OCI-LY1 (cell line): Measurements from ENCODE around the gene ZNF324B.

Source experiments
- EZH2 ChIP-seq: fragments of 200-600 bp; sonication (generic), shearing (Covaris generic); IDR thresholded peaks from 2 replicates; pipeline ENCODE4 v1.8.0; 2017; ENCODE audit warnings: borderline replicate concordance, mixed run types, mild to moderate bottlenecking, antibody characterized with exemption, low read length, moderate library complexity, mixed read lengths
- TF ChIP-seq, protein P1 (sequence below): fragments of 200-600 bp; sonication (generic), shearing (Covaris generic); IDR thresholded peaks from 2 replicates; pipeline ENCODE4 v1.5.1; 2017; ENCODE audit warnings: mild to moderate bottlenecking, antibody characterized with exemption, low read length, moderate library complexity, mixed read lengths

DNA sequence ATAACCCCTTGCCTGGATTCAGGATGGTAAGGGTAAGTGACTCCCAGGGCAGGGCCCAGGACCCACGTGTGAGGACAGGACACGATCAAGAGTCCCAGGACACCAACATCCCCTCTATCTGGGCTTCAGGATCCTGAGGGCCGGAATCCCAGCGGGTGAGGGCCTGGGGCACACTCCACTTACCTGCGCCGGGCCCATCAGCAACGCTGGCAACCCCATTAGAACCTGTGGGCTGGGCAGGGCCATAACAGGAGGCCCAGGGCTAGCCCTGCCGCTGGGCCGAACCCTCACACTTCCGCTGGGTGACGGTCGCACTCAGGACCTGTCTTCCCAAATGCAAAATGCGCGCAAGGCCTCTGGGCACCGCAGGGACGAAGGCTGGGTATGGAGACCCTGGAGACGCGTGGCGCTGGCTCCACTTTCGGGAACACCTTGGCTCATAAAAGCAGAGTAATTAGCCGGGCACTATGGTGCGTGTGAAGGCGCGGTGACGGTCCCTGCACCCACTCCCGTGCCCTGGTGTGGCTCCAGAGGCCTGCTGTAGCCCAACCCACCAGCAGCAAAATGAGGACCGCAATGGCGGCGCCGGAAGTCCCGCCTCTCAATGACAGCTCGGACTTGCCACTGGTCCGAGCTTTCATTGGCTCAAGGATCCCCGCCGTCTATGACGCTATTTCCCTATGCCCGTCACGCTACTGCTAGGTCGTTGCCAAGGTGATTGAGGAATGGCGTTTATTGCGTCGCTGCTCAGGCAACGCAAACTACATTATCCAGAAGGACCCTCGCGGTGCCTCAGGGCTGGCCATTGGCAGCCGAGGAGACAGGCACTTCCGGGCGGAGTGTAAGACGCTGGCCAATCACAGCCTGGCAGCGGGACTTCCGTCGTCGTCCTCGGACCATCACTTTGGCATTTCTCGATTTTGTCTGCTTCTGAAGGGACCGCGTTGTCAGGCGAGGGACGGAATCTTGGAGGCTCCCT lies 11.6 kb upstream of the ZNF324B start, which contains the start of gene ZNF132:
- TF ChIP-seq, protein P1, sequence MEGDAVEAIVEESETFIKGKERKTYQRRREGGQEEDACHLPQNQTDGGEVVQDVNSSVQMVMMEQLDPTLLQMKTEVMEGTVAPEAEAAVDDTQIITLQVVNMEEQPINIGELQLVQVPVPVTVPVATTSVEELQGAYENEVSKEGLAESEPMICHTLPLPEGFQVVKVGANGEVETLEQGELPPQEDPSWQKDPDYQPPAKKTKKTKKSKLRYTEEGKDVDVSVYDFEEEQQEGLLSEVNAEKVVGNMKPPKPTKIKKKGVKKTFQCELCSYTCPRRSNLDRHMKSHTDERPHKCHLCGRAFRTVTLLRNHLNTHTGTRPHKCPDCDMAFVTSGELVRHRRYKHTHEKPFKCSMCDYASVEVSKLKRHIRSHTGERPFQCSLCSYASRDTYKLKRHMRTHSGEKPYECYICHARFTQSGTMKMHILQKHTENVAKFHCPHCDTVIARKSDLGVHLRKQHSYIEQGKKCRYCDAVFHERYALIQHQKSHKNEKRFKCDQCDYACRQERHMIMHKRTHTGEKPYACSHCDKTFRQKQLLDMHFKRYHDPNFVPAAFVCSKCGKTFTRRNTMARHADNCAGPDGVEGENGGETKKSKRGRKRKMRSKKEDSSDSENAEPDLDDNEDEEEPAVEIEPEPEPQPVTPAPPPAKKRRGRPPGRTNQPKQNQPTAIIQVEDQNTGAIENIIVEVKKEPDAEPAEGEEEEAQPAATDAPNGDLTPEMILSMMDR, result no peak
- TF ChIP-seq EZH2, result no peak
